HEK293T (cell line): ENCODE results near the gene VPS35L.

ENCODE experiments used
- BHLHE40 ChIP-seq: fragments of 450-650 bp; IDR thresholded peaks from 2 replicates; pipeline ENCODE4 v1.6.1; 2016; ENCODE audit warnings: mild to moderate bottlenecking, moderate library complexity, borderline replicate concordance
- FOXK2 ChIP-seq: fragments of 450-650 bp; IDR thresholded peaks from 2 replicates; pipeline ENCODE4 v1.6.1; 2016; ENCODE audit warnings: mild to moderate bottlenecking
- L3MBTL2 ChIP-seq: fragments of 450-650 bp; conservative IDR thresholded peaks from 2 replicates; pipeline ENCODE4 v1.6.1; 2016; ENCODE audit warnings: mild to moderate bottlenecking
- PKNOX1 ChIP-seq: fragments of 450-650 bp; IDR thresholded peaks from 2 replicates; pipeline ENCODE4 v1.6.1; 2016
- SP1 ChIP-seq: fragments of 450-650 bp; IDR thresholded peaks from 2 replicates; pipeline ENCODE4 v1.6.1; 2017
- TARDBP ChIP-seq: fragments of 450-650 bp; IDR thresholded peaks from 2 replicates; pipeline ENCODE4 v1.6.1; 2016

GRCh38 chr16:19528666-19529065 lies 26.8 kb upstream of the VPS35L start:
- no peak for TF ChIP-seq TARDBP
- no peak for TF ChIP-seq BHLHE40
- no peak for TF ChIP-seq FOXK2
- TF ChIP-seq L3MBTL2, result no peak
- no peak for TF ChIP-seq SP1
- no peak for TF ChIP-seq PKNOX1
